ENCODE data around the gene BTBD10.

The BTBD10 gene

GRCh38 chr11:13338019-13338426 lies 125.0 kb downstream of the BTBD10 start:
- no peak for DNase-seq

Data from femur (tissue), 1 donor.